HG02642 (cell line): ENCODE data around the gene SIX2.

Experiments used
- ATAC-seq: cut with Tn5 transposase; IDR thresholded peaks from one replicate; pipeline ENCODE4 v1.9.1; 2021; ENCODE audit warnings: mild to moderate bottlenecking; ENCODE audit not compliant: unreplicated experiment, poor library complexity

The SIX2 gene

GRCh38 chr2:44970846-44971450, 38.3 kb downstream of the SIX2 start:
- no peak for ATAC-seq

DNA sequence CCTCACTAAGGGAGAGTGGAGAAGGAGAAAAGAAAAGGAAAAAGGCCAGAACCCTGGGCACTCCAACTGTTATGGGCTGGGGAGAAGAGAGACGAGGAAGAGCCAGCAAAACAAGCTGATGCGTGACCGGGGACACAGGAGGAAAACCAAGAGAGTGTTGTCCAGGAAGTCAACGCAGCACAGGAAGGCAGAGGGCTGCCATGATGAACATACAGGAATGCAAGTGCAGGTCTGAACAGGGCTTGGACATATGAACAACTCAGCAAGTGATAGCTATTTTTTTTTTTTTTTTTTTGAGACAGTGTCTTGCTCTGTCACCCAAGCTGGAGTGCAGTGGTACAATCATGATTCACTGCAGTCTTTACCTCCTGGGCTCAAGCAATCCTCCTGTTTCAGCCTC, 39.3 kb downstream of the SIX2 start:
- no peak for ATAC-seq

- no peak for ATAC-seq
Measured at GRCh38 chr2:44967727-44968432, 41.4 kb downstream of the SIX2 start.

DNA sequence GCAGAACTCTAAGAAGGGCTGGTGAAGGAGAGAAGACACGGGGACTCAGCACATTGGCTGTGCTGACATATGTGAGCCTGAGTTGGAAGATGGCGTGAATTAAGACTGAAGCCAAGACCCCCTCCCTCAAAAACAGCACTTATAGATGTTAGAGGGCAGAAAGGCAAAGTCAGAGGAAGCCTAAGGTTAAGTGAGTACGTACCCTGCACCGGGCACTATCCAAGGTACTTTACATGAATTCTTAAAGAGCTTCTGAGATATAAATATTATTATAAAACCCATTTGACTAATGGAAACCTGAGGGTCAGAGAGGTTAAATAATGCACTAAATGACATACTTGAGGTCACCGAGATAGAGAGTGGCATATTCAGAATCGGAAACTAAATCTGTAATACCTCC, 42.2 kb downstream of the SIX2 start:
- ATAC-seq = no peak

DNA sequence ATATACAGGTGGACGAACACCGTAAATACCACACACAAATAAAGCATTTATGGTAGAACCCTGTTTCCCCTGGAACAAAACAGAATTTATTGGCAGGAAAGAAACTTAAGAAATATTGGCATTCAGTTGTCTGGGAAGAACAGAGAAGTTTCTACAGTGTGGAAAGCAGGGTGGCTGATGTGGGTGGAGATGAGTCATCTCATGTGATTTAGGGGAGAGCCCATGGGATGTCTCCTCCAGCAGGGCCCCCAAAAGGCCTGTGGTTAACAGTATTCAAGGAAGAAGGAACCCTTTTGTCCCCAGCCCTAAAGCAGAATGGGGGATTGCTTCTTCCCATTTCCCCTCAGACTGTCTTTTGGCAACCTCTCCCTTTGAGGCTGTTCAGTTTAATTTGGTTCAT, 43.6 kb downstream of the SIX2 start:
- no peak for ATAC-seq

DNA sequence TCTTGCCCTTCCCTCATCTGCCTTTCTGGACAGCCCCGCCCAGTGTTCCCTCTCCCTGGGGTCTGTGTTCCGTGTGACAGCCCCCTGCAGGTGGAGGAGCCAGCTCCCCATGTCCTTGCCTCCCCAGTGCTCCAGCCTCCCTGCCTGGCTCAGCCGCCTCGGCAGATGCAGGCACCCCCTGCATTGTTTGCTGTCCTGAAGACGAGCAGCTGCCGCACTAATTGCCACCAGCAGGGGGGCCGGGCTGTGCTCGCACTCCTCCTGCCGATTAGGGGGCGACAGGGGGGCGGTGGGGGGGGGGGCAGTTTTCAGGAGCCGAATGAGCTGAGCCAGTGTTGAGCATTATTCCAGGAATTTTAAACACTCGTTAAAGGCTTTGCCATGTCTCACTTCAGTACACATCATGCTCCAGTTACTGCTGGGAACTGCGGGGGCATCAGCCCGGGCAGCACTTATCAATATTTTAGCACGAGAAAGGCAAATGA, 44.5 kb downstream of the SIX2 start:
- ATAC-seq = no peak

DNA sequence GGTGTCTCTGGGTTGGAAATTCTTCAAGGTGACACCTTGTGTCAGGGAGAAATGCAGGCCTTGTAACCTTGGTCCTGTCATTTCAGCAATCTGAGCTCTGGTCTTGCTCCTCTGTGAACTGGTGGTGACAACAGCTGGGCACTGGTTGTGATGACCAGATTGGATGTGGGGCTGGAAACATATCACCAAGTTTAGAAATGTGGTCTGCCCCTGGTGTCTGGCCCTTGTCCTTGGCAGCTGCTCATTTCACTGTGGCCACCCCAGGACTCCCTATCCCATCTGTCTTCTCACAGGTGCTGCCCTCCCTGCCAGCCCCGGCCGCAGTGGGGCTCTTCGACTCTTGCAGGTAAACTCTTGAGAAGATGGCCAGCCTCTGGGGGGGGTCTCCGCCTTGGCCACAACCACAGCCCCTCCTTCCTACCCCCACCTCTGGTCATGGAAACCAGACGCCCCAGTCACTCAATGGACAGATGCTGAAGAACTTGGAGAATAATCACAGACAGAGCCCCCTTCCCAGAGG, 47.0 kb downstream of the SIX2 start:
- no peak for ATAC-seq

DNA sequence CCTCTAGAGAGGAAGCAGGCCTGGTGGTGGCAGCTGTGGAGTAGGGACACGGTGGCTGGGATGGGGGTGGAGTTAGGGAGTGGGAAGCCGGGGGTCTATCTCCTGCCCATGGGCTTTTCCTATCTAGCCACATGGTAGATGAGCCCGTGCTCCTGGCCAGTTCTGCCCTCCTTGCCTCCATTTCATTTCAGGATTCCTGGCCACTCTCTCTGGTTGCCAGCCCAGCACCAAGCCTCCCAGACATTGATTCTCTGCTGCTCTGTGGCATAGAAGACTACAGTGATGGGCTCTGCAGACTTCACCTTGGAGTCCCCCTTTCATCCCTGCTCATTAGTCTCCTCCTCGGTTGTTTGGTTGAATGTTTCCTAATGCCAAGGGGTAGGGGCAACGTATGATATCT, 48.4 kb downstream of the SIX2 start:
- ATAC-seq = no peak

DNA sequence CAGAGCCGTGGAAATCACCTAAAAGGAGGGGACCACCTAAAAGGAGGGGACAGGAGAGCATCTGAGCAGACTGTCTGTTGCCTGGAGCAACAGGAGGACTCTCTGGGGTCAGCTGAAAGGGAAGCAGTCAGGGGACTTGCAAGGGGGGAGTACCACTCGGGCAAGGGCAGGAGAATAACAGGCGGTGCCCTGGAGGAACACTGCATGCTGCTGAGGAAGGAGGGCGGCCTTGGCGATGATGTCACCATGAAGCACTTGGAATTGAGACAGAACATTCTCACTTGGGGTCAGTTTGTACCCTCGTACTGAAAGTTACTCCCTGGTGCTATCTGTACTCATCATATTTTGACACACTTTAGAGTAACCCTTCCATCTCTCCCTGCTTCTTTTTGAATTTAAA, 49.4 kb downstream of the SIX2 start:
- no peak for ATAC-seq

- no peak for ATAC-seq
Measured at GRCh38 chr2:44957656-44958327, 51.5 kb downstream of the SIX2 start.

GRCh38 chr2:44956843-44957242, 52.4 kb downstream of the SIX2 start:
- ATAC-seq = no peak

DNA sequence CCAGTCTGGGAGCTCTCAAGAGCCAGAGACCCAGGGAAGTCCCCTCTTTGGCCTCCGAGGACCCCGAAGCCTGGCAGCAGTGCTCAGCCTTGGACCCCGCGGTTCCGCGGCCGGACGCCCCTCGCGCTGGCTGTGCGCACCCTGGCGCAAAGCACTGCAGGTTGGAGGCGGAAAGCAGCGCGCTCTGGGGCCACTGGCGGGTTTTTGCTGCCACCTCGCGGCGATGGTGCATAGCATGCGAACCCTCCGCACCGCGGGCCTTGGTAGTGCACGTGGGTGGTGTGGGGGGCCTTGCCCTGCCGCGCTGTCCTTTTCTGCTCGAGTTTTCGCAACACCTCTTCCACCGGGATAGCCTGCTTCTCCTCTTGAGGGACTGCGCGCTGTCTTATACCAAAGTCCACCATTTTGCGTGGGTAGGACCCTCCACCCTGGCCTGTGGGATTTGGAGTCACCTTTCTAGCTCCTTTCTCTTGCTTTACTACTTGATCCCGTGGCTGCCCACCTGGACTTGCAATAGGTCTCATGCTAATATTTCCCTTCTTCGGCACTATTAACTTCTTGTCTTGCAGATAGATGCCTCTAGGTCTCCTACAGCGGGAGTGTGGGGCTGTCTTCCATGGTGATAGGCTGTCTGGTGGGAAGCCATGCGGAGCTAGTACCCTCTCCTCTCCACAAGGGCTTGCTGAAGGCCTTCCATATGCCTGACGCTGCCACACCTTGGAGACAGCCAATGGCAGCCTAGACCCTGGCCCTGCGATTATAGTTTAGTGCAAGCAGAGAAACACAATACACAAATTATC, 53.5 kb downstream of the SIX2 start:
- peak; percentile 81 for ATAC-seq
